ENCODE results near the gene PPP1R14D. TPM values are rescaled to one million over a fixed set of nuclear protein-coding genes. Genes with fewer than 3 reads are reported as not detected.

Gene PPP1R14D
- total and polyA plus RNA-seq, 2 donors (not counting 3 experiments of a cell fraction or from before 2014, with no cell fraction given) = not detected

GRCh38 chr15:40830884-40831283 lies 2.4 kb upstream of the PPP1R14D start:
- H3K9me3 ChIP-seq (replicated peaks; ENCODE audit: control insufficient read depth, insufficient read depth, low read length) = no peaks in the 10 kb centered on the region

More at GRCh38 chr15:40830884-40831283, 2.4 kb upstream of the PPP1R14D start:
- no peak overlapping the region for H3K9ac ChIP-seq (replicated peaks; ENCODE audit: extremely low read depth, insufficient read depth, low read length)
- no peak for FAIRE-seq
- CTCF ChIA-PET = interaction anchor here (1.2 to 2.0 kb wide), 2 partner anchors 13 to 27 kb away, joined by 4 to 14 read pairs; no protein-coding TSS in a partner anchor
- no peak overlapping the region for H2AFZ ChIP-seq (ENCODE audit: low read depth, low read length)
- no peak overlapping the region for H3K4me3 ChIP-seq (replicated peaks in 1 of 3; ENCODE audit: insufficient read depth in 1 of 3, low read depth in 1 of 3, low read length in 3 of 3)
- no peak overlapping the region for H3K27ac ChIP-seq (ENCODE audit: insufficient read depth, low read depth, low read length)
- no TSS peak for BruUV-seq (replicated peaks)
- no peaks in the 10 kb centered on the region for H3K36me3 ChIP-seq (ENCODE audit: control insufficient read depth in 2 of 2, extremely low read depth in 1 of 2, insufficient read depth in 2 of 2, low read length in 2 of 2)
- H3K27me3 ChIP-seq (ENCODE audit: control insufficient read depth in 2 of 2, insufficient read depth in 2 of 2, low read length in 2 of 2) = peaks cover 2 to 11% of the 10 kb centered on the region in 2 experiments
- DNase-seq (ENCODE audit: low read depth, low spot score) = no peak
- H3K79me2 ChIP-seq (ENCODE audit: control insufficient read depth, insufficient read depth, low read length) = no peaks in the 10 kb centered on the region
- no peaks in the 10 kb centered on the region for H4K20me1 ChIP-seq (replicated peaks; ENCODE audit: control insufficient read depth, extremely low read depth, insufficient read depth, low read length)
- H3K9me1 ChIP-seq (replicated peaks; ENCODE audit: control insufficient read depth, extremely low read depth, insufficient read depth, low read length) = no peaks in the 10 kb centered on the region
- POLR2A ChIA-PET = no interaction called here
- no peak for TF ChIP-seq MAX (IDR thresholded peaks at IDR 0.05; ENCODE audit: insufficient read depth, insufficient read length)
- no peak for TF ChIP-seq GATA2 (IDR thresholded peaks at IDR 0.05; ENCODE audit: insufficient read depth, insufficient read length, low read depth, low read length)
- TF ChIP-seq POLR2AphosphoS5 (IDR thresholded peaks at IDR 0.05; ENCODE audit: insufficient read depth, low read depth, low read length) = no peak
- no peak for TF ChIP-seq MYC (IDR thresholded peaks at IDR 0.05; ENCODE audit: low read depth, low read length)
- no peak for TF ChIP-seq CTCF (IDR thresholded peaks at IDR 0.05; ENCODE audit: extremely low read depth in 1 of 2, insufficient read depth in 1 of 2, low read depth in 1 of 2, low read length in 2 of 2)
- TF ChIP-seq EZH2 (IDR thresholded peaks at IDR 0.05; ENCODE audit: borderline replicate concordance, low read depth, low read length, severe bottlenecking) = no peak
- TF ChIP-seq POLR2A (IDR thresholded peaks at IDR 0.05; ENCODE audit: low read depth, low read length) = no peak
- no peak for TF ChIP-seq FOS (IDR thresholded peaks at IDR 0.05; ENCODE audit: borderline replicate concordance, insufficient read depth, low read length)
- TF ChIP-seq JUN (IDR thresholded peaks at IDR 0.05; ENCODE audit: borderline replicate concordance, insufficient read depth, insufficient read length, low read depth) = no peak
- H3K4me1 ChIP-seq (ENCODE audit: control insufficient read depth, extremely low read depth, insufficient read depth, low read length) = no peaks in the 10 kb centered on the region
- intact Hi-C loops (cut with micrococcal nuclease) = no loop called here
- no peak overlapping the region for H3K4me2 ChIP-seq (ENCODE audit: insufficient read depth, low read length)
- dilution Hi-C loops (cut with MboI; ENCODE audit: extremely low pct_ligation_motif_present, low sequenced_read_pairs) = no loop called here

Data from endothelial cell of umbilical vein (primary cell).